PC-3 (cell line): ENCODE data around the gene MED12L.

ENCODE experiments used
- EZH2 ChIP-seq: fragments of 300-600 bp; sonication (generic); IDR thresholded peaks from one replicate; pipeline ENCODE4 v1.6.1; 2017; ENCODE audit warnings: antibody characterized with exemption, mild to moderate bottlenecking, low read length; ENCODE audit not compliant: unreplicated experiment
- EZH2phosphoT487 ChIP-seq: fragments of 300-600 bp; sonication (generic); IDR thresholded peaks from 2 replicates; pipeline ENCODE4 v1.6.1; 2018; ENCODE audit warnings: mild to moderate bottlenecking, antibody characterized with exemption, low read length, borderline replicate concordance
- TF ChIP-seq, protein P1 (sequence below): fragments of 300-600 bp; sonication (generic); conservative IDR thresholded peaks from 2 replicates; pipeline ENCODE4 v1.5.1; 2017; ENCODE audit warnings: antibody characterized with exemption, low read depth, mild to moderate bottlenecking, low read length

DNA sequence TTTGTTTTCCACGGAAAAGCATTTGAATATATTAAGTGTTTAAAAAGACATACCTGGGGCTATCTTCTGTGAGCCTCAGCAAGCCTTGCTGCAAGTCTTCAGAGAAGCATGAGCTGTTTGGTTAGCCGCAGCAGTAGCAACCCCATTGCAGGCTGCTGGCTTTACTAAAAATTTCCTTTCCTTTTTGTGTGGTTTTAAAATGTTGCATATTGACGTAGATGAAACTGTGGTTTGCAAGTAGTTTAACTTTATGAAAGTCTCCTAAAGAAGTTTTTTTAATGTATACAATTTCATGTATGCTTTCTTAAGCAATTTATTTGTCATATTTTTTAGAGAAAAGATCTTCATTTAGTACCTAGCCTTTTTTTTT is 117.6 kb downstream of the MED12L start, which contains the start of gene GPR171:
- TF ChIP-seq, protein P1, sequence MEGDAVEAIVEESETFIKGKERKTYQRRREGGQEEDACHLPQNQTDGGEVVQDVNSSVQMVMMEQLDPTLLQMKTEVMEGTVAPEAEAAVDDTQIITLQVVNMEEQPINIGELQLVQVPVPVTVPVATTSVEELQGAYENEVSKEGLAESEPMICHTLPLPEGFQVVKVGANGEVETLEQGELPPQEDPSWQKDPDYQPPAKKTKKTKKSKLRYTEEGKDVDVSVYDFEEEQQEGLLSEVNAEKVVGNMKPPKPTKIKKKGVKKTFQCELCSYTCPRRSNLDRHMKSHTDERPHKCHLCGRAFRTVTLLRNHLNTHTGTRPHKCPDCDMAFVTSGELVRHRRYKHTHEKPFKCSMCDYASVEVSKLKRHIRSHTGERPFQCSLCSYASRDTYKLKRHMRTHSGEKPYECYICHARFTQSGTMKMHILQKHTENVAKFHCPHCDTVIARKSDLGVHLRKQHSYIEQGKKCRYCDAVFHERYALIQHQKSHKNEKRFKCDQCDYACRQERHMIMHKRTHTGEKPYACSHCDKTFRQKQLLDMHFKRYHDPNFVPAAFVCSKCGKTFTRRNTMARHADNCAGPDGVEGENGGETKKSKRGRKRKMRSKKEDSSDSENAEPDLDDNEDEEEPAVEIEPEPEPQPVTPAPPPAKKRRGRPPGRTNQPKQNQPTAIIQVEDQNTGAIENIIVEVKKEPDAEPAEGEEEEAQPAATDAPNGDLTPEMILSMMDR = no peak
- TF ChIP-seq EZH2phosphoT487 (no peak), EZH2 (no peak)
